Measurements from ENCODE around the gene CYP51A1. TPM values are rescaled to one million over a fixed set of nuclear protein-coding genes. Genes with fewer than 3 reads are reported as not detected.

CYP51A1 gene
- total and polyA plus RNA-seq, 2 of the 13 experiments (the other 11 are each of a cell fraction or from before 2014, with no cell fraction given) = 15.4 to 260 TPM

GRCh38 chr7:92178928-92179924 is 44.9 kb upstream of the CYP51A1 start, which contains the start of gene LRRD1 (continued):
- TF ChIP-seq ZMYM2 (CRISPR knock-in tag; IDR thresholded peaks at IDR 0.05) (0 out of 2 replicates have a peak, but pooled peaks have one; percentile 28), GABPA (IDR thresholded peaks at IDR 0.05; ENCODE audit: low read depth, low read length) (no peak), GABPA (CRISPR knock-in tag; IDR thresholded peaks at IDR 0.05; ENCODE audit: low read depth) (no peak), ZNF768 (CRISPR knock-in tag; IDR thresholded peaks at IDR 0.05) (peak; percentile 94), FIP1L1 (IDR thresholded peaks at IDR 0.05; ENCODE audit: borderline replicate concordance, insufficient read depth, low read depth, low read length) (no peak), ZNF44 (CRISPR knock-in tag; IDR thresholded peaks at IDR 0.05) (peak; percentile 63; the same call in 1 of the 2 replicates), ATF7-NPFF (CRISPR knock-in tag; IDR thresholded peaks at IDR 0.05; ENCODE audit: low read depth) (peak; percentile 62; the same call in 1 of the 2 replicates), FOXM1 (CRISPR knock-in tag; IDR thresholded peaks at IDR 0.05) (no peak), ZNF318 (CRISPR knock-in tag; IDR thresholded peaks at IDR 0.05) (no peak), ZNF777 (CRISPR knock-in tag; IDR thresholded peaks at IDR 0.05) (peak; percentile 71), ZNF180 (CRISPR knock-in tag; IDR thresholded peaks at IDR 0.05; ENCODE audit: borderline replicate concordance, low read depth) (no peak), ZFAT (CRISPR knock-in tag; conservative IDR thresholded peaks at IDR 0.05) (no peak), ZNF274 (CRISPR knock-in tag; IDR thresholded peaks at IDR 0.05) (peak; percentile 50), ZBTB38 (CRISPR knock-in tag; IDR thresholded peaks at IDR 0.05) (peak; percentile 68), NFRKB (IDR thresholded peaks at IDR 0.05) (no peak), SMYD3 (CRISPR knock-in tag; IDR thresholded peaks at IDR 0.05) (no peak), ZNF3 (CRISPR knock-in tag; IDR thresholded peaks at IDR 0.05) (no peak), TBP (CRISPR knock-in tag; IDR thresholded peaks at IDR 0.05) (no peak), ZNF782 (CRISPR knock-in tag; IDR thresholded peaks at IDR 0.05; ENCODE audit: borderline replicate concordance) (no peak)
- TF ChIP-seq, protein P1, sequence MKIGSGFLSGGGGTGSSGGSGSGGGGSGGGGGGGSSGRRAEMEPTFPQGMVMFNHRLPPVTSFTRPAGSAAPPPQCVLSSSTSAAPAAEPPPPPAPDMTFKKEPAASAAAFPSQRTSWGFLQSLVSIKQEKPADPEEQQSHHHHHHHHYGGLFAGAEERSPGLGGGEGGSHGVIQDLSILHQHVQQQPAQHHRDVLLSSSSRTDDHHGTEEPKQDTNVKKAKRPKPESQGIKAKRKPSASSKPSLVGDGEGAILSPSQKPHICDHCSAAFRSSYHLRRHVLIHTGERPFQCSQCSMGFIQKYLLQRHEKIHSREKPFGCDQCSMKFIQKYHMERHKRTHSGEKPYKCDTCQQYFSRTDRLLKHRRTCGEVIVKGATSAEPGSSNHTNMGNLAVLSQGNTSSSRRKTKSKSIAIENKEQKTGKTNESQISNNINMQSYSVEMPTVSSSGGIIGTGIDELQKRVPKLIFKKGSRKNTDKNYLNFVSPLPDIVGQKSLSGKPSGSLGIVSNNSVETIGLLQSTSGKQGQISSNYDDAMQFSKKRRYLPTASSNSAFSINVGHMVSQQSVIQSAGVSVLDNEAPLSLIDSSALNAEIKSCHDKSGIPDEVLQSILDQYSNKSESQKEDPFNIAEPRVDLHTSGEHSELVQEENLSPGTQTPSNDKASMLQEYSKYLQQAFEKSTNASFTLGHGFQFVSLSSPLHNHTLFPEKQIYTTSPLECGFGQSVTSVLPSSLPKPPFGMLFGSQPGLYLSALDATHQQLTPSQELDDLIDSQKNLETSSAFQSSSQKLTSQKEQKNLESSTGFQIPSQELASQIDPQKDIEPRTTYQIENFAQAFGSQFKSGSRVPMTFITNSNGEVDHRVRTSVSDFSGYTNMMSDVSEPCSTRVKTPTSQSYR (CRISPR knock-in tag; IDR thresholded peaks at IDR 0.05; ENCODE audit: borderline replicate concordance) = no peak

Data from HepG2 (cell line).